Fibroblast of upper back skin (primary cell): ENCODE data around the gene CRB3.

ENCODE experiments used
- DNase-seq: peaks from one replicate; pipeline ENCODE4 v3.0.0-alpha.2; 2013

CRB3 gene

DNA sequence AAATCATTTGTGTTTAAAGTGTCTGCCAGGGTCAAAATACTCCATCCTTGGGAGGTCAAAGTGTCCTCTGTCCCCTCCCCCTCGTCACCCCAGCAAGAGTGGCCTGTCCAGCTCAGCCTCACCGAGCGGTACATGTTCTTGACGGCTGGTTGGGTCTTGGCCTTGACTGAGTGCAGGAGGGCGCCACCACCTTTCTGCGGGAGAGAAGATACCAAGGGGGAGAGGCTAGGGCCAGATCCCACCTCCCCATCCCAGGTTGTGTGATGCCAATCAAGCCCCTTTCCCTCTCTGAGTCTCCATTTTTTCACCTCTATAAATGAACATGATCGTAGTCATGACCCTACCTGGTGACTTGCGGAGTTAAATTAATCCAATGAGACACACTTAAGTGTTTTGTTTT, 6.1 kb downstream of the CRB3 start:
- DNase-seq: no peak

DNA sequence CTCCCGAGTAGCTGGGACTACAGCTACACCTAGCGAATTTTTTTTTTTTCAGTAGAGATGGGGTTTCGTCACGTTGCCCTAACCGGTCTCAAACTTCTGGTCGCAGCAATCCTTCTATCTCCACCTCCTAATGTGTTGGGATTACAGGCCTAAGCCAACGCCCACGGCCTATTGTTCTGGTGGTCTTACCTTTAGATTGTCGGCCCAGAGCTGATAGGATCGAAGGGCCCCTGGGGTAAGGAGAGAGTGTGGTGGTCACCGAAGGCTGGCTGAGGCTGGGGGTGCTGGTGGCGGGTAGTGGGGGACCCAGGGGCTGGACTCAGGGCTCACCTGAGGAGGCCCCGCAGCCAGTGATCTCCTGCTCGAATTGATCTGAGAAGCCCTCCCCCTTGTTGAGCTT, 7.0 kb downstream of the CRB3 start:
- DNase-seq: no peak

DNA sequence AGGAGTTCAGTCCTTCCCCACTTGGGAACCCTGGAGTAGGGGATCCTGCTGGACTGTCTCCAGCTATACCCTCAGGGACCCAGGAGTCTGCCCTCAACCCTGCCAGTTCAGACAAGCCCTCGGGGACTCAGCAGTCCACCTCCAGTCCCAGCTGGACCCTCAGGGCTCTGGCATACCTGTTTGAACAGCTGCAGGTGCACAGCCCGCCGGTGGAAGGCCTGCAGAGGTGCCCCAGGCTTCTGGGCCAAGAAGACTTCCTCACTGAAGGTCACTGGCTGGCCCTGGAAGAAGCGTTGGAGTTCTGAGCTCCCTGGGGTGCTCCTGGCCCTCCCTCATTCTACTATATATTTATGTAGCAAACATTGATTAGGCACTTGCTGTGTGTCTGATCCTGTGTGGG, 8.6 kb downstream of the CRB3 start:
- no peak for DNase-seq

DNA sequence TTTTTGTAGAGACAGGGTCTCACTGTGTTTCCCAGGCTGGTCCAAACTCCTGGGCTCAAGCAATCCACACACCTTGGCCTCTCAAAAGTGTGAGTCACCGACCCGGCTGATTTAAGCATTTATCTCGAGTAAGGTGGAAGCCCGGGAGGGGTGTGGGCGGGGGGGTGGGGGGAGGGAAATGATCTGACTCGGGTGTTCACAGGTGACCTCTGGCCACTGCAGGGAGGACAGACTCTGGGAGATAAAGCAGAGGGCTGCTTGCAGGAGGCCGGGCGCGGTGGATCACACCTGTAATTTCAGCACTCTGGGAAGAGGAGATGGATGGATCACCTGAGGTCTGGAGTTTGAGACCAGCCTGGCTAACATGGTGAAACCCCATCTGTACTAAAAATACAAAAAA, 9.6 kb downstream of the CRB3 start:
- no peak for DNase-seq

- no peak for DNase-seq
Measured at GRCh38 chr19:6475321-6476108, 11.4 kb downstream of the CRB3 start.

DNA sequence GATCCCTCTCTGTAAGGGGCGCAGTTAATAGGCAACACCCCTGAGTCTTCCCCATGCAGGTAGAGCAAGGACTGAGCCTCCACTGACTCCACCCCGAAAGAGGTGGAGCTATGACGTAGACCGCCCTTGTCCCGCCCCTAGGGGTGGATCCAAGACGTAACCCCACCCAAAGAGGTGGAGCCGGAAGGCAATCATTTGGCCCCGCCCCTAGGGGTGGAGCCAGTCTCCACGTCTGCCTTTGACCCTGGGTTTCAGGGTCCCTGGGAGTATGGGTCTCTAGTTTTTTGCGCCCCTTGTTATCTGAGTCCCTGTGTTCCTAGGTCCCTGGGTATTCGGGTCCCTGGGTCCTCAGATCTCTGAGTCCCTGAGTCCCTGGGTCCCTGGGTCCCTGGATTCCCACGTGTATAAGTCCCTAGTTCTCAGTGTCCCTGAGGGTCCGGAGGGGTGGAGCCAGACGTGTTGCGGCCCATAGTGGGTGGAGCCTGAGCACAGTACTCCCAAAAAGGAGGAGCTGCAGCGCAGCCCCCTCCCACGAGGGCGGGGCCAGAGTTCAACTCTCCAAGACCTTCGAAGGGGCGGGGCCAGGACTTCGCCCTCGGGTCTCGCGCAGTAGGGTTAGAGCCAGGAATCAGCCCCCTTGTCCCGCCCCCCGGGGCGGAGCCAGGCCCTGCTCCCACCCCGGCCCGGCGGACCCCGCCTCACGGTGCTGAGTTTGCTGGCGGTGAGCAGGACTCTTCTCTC, 12.3 kb downstream of the CRB3 start:
- DNase-seq: peak; percentile 52

DNA sequence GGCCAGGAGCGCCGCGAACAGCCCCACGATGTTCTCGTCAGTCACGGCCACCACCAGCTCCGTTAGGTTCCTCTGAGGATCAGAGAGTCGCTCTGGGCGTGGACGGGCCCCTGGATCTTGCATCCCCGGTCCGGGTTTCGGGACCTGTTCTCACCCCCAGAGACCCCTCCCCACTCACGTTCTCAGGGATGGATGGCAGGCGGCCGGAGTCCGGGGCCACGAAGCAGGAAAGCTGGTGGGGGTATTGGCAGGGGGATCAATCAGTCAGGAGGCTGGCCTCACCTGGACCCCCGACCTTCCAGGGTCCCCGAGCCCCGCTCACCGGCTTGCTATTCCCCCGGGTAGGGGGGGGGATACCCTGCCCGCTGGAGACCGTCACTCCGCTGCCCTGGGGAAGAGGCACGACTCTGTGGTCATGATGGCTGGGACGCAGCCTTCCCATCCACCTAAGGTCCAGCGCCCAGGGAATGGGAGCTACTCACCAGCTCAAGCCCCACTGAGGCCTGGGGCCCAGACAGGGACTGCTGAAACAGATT, 12.9 kb downstream of the CRB3 start:
- DNase-seq: no peak

GRCh38 chr19:6478815-6479214, 14.7 kb downstream of the CRB3 start:
- no peak for DNase-seq

- DNase-seq: no peak
Measured at GRCh38 chr19:6479836-6480398, 15.8 kb downstream of the CRB3 start.

DNA sequence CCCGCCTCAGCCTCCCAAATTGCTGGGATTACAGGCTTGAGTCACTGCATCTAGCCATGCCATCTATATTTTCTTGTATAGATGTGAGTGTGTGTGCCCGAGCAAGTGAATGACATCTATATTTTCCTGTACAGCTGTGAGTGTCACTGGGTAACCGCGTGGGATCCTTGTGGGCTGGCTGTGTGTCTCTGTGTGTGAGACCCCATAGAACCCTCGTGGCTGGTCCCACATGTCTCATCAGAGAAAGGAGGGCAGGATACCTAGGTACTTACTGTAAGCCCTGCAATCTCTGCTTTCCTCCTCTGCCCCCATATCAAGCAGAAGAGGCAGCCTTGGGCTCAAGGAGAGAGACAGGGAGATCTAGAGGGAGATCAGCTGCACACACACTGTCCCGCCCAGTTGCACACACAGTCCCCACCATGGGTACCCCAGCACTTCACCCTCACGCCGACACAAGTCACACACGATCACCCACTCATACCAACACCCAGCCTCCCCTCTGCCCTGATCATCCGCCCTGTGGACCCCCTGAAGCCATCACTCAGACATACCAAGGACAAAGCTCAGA, 16.9 kb downstream of the CRB3 start:
- no peak for DNase-seq

DNA sequence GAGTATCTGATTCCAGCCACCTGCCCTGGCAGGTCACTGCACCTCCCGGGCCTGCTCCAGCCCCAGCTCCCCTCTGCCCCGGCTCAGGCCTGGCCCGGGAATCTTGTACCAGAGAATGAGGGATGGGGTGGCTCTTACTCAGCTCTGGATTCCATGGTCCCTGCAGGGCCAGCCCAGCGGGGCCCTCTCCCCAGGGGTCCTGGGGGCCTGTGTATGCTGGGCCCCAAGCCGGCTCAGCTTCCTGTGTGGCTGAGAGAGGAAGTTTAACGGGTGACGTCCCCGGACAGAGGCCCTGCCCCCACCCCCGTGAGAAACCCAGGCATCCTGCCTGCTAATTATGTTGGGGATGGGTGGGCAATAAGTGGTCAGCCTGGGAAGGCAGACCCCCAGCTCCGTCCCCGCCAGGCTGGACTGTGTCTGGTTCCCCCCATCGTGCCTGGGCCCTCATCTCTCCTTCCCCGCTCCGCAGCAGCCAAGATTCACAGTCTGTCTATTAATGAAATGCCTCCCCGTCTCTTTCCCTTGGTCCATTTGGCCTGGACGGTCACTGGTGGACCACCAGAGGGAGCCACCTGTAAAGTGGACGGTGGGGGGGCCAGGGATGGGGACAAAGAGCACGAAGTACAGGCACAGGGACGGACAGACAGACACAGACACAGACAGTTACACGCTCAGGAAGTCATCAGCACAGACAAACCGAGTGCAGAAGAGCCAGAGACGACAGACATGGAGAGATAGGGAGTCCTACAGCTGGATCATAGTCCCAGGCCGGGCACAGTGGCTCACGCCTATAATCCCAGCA, 17.7 kb downstream of the CRB3 start, which contains the start of gene DENND1C:
DENND1C (minus strand) TSS at position 247 of the 802 bp plus-strand sequence; CDS start at position 155, 92 bp downstream.
- DNase-seq: no peak

- no peak for DNase-seq
Measured at GRCh38 chr19:6482343-6482686, 18.2 kb downstream of the CRB3 start.

- DNase-seq: no peak
Measured at GRCh38 chr19:6483235-6483634, 19.2 kb downstream of the CRB3 start.

DNA sequence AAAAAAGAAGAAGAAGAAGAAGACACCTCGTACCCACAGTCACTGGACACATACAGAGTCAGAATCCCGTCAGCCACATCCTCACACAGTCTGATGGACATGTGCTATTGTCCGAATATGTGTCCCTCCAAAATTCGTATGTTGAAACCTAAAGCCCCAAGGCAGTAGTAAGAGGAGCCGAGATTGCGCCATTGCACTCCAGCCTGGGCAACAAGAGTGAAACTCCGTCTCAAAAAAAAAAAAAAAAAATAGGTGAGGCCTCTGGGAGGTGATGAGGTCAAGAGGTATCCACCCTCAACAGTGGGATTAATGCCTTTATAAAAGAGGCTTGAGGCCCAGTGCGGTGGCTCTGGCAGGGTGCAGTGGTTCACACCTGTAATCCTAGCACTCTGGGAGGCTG, 20.2 kb downstream of the CRB3 start:
- no peak for DNase-seq

DNA sequence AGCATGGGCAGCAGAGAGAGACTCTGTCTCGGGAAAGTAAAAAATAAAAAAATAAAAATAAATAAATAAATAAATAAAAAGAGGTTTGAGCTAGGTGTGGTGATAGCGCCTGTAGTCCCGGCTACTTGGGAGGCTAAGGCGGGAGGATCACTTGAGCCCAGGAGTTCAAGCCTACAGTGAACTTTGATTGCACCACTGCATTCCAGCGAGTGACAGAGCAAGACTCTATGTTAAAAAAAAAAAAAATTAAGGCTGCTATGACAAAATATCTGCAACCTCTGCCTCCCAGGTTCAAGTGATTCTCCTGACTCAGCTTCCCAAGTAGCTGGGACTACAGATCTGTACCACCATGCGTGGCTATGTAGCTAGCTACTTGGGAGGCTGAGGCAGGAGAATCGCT, 20.8 kb downstream of the CRB3 start:
- DNase-seq: no peak

GRCh38 chr19:6489278-6490061, 25.4 kb downstream of the CRB3 start:
- DNase-seq: no peak

DNA sequence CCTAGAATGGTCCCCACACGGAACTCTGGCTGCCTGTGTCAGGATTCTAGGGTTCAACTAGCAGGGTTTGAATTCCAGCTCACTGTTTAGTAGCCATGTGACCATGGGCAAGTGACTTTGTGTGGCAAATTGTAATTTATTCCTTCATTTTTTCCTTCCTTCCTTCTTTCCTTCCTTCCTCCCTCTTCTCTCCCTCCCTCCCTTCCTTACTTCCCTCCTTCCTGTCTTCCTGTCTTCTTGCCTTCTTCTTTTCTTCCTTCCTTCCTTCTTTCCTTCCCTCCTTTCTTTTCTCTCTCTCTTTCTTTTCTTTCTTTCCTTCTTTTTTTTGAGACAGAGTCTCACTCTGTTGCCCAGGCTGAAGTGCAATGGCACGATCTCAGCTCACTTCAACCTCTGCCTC, 26.1 kb downstream of the CRB3 start:
- no peak for DNase-seq

- DNase-seq: no peak
Measured at GRCh38 chr19:6491802-6492592, 27.9 kb downstream of the CRB3 start.

DNA sequence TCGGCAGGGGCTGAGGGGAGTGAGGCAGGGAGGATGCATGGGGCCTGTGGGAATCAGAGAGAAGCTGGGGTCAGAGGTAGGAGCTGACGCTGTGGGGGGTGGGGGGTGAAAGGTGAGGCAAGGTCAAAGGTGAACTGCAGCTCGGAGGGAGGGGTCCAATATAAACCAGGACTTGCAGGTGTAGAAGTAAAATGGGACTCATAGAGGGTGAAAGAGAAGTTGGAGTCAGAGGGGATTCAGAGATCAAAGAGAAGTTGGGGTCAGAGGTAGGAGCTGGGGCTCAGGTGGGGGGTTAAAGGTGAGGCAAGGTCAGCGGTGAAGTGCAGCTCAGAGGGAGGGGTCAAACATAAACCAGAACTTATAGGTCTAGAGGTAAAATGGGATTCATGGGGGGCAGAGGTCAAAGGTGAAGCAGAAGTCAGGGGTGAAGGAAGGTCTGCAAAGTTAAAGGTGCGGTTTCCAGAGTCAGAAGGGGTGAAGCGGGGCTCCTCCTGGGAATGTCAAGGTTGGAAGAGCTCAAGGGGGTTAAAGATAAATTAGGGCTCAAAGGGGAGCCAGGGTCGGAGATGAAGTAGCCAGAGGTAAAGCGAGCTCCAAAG, 30.5 kb downstream of the CRB3 start:
- DNase-seq: no peak

DNA sequence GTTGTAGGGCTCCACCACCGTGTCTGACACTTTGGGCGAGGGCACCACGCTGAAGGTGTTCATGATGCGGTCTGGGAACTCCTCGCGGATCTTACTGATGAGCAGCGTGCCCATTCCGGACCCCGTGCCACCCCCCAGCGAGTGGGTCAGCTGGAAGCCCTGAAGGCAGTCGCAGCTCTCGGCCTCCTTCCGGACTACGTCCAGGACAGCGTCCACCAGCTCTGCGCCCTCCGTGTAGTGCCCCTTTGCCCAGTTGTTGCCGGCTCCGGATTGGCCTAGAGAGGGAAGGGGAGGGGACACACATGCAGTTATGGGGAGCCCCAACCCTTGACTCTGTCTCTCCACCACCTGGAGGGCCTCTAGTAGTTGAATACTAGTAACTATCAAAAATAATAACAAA, 31.9 kb downstream of the CRB3 start:
- no peak for DNase-seq
